HG03432 (cell line): Measurements from ENCODE around the gene KLF1.

Experiments used
- ATAC-seq: cut with Tn5 transposase; IDR thresholded peaks from one replicate; pipeline ENCODE4 v1.9.1; 2021; ENCODE audit warnings: mild to moderate bottlenecking, moderate library complexity; ENCODE audit not compliant: unreplicated experiment

The KLF1 gene

GRCh38 chr19:12838886-12839756, 47.9 kb downstream of the KLF1 start:
- ATAC-seq: no peak

- ATAC-seq: no peak
Observed at GRCh38 chr19:12838182-12838885, 48.7 kb downstream of the KLF1 start, which contains the start of gene MAST1. Gene MAST1, plus strand, starts transcription at chr19:12838515. Its CDS starts 58 bp downstream, at chr19:12838573.

GRCh38 chr19:12837225-12837624, 49.8 kb downstream of the KLF1 start:
- ATAC-seq: no peak

- ATAC-seq: no peak
Observed at GRCh38 chr19:12836529-12836863, 50.5 kb downstream of the KLF1 start.

GRCh38 chr19:12834976-12835757, 51.8 kb downstream of the KLF1 start:
- ATAC-seq: no peak

- ATAC-seq: no peak
Observed at GRCh38 chr19:12834566-12834943, 52.4 kb downstream of the KLF1 start, which contains the start of gene RTBDN. Gene RTBDN, minus strand, starts transcription at chr19:12834579. Its CDS starts 4,600 bp downstream, at chr19:12829979.
